HG03159 (cell line): ENCODE measurements around the gene SYNE1.

Experiments
- ATAC-seq: cut with Tn5 transposase; IDR thresholded peaks from one replicate; pipeline ENCODE4 v1.9.1; 2021; ENCODE audit warnings: mild to moderate bottlenecking, moderate library complexity; ENCODE audit not compliant: unreplicated experiment

Gene SYNE1

DNA sequence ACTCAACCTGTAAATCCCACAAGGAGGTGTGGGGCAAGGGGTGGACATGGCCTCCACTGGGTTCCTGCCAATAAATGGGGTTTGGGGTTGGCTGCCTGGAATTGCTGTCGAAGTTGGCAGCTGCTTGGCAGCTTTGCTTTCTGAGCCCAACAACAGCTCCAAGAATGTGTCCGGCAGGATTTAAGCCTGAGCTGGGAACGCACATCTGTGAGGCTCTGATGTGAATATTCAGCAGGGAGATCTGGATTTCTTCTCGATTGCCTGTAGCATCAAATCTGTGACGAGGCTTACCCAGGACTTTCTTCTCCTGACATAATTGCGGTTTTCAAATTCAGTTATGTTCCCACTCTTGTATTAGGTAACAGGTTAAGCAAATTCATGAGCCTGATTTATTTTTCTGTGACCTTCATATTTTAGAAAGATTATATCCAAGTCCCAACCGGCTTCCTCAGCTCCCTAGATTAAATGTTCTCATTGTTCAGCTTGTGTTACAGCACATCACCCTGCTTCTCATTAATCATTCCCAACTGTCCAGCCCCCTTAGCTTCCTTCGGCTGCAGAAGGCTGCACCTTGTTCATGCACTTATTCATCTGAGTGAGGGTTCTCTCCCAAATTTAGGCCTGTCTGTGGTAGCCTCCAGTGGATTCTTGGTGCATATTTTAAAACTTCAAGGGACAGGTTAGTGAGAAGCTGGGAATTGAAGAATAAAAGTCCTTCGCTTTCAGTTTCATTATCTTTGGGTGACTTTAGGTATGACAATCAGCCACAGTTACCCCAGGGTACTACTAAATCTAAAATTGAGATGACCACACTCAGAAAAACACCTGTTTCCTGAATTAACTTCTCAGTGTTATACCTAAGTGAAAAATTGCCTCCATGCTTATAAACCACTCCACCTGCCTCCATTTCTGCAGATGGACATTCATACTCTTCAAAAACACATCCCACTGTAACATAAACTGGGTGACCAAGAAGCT, 519.7 kb downstream of the SYNE1 start:
- peak; percentile 89 for ATAC-seq

DNA sequence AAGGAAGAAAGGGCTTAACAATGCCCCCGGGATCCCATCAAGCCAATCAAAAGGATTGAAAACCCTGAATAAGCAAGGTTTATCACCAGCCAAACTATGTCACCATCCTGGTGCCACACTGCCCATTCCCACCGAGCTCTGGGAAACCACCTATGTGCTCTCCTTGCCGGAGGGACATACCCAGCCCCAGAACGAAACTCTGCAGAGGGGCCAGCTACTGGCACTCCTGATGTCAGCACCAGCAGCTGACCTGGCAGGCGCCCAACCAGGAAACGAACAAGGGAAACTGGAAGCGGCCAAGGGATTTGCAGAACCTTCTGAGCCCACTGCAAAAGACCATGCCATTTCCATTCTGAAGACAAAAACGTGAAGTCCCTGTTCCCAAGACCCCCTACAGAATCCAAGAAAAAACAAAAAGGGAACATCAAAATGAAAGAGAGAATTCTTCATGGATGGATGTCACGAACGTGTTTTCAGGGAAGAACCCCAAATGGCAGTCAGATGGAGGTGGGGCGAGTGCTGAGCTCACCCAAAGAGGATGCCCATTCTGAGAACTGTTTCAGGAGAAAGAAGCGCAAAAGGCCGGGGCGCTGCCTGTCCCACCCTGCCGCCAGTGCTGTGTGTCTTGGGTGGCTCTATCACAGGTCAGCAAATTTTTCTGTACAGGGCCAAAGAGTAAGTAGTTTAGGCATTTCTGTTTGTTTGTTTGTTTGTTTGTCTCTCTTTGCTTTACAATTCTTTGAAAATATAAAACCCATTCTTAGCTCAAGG, 524.5 kb downstream of the SYNE1 start:
- ATAC-seq: no peak

DNA sequence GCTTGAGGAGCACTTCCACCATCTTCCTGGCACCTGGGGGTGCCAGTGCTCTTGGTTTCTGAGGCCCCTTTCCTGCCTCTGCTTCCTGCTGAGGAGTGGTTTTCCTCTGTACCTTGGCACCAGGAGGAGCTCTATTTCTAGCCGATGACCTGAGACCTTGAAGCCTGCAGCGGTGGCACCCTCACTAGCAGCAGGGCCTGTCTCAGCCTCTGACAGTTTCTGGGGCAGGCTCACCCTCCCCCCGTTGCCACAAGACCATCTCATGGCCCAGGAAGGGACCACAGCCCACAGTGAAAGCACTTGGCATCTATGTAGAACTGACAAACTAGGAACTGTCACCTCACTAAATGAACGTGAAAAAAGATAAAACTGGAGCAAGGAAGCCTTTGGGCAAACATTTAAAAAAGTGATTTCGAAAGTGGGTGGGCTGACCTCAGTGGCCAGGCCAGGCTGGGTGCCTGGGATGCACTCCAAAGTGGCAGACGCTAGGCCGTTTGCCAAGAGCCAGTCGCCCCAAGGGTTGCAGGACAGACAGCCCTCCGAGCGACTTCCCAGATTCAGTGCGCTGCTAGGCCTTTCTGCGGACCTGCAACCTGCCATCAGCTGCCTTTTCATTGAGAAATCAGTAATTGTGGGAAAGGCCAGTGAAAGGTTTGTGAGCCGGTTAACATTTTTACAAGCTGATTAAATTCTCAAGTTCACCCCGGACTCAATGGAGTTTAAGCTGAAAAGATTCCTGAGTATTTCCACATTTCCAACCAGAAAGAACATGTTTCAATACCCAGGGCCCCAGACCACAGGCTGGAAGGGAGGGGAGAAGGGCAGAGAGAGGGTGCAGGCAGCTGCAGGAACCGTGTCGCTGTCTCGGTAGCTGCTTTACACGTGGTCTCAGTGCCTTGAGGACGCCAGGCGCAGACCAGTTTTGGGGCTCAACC, 526.0 kb downstream of the SYNE1 start:
- no peak for ATAC-seq

GRCh38 chr6:152107973-152108372, 529.2 kb downstream of the SYNE1 start:
- ATAC-seq: no peak

GRCh38 chr6:152100183-152100618, 537.0 kb downstream of the SYNE1 start:
- ATAC-seq: no peak

DNA sequence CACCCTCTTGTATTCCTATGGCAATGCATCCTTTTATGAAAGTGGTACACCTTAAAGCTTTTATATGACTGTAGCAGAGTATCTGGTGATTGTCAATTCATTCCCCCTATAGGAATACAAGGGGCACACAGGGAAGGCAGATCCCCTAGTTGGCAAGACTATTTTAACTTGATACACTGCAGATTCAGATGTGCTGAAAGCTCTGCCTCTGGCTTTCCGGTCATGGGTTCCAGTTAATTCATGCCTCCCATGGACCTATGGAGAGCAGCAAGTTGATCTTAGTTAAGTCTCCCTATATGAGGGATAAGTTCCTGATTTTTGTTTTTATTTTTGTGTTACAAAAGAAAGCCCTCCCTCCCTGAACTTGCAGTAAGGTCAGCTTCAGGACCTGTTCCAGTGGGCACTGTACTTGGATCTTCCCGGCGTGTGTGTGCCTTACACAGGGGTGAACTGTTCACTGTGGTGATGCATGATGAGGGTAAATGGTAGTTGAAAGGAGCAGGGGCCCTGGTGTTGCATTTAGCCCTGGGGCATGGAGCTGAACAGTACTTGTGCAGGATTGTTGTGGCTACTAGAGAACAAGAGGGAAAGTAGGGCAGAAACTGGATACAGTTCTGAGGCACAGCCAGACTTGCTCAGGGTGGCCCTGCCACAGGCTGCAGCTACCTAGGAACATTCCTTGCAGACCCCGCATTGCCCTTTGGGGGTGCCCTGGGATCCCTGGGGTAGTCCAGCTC, 537.5 kb downstream of the SYNE1 start:
- no peak for ATAC-seq

GRCh38 chr6:152098683-152099082, 538.5 kb downstream of the SYNE1 start:
- ATAC-seq: no peak

DNA sequence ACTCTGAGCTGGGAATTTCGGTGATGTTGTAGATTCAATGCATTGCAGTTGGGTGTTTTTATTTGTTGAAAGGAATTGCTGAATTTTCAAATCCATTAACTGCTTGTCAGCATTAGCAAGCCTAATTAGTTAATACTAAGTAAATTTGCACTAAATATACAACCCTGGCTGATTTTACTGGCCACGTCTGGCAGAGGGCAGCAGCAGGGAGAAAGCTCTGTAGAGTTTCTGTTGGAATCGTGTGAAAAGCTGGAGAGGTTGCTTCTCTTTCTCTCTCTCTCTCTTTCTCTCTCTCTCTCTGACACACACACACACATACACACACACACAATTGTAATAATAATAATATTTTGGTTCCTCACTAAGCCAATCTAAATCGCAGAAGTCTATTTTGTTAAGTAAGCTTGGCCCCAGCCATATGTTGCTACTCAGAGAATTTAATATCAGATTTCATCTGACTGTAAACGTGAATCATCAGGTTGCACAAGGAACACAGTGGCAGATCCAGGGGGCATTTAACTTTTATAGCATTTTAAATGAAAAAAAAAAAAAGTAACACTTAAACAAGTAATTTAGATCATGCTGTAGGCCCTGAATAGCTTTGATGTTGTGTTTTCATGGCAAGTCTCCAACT, 540.2 kb downstream of the SYNE1 start:
- ATAC-seq: no peak

- ATAC-seq: no peak
These were observed 542.1 kb downstream of the SYNE1 start for GRCh38 chr6:152094992-152095592.

DNA sequence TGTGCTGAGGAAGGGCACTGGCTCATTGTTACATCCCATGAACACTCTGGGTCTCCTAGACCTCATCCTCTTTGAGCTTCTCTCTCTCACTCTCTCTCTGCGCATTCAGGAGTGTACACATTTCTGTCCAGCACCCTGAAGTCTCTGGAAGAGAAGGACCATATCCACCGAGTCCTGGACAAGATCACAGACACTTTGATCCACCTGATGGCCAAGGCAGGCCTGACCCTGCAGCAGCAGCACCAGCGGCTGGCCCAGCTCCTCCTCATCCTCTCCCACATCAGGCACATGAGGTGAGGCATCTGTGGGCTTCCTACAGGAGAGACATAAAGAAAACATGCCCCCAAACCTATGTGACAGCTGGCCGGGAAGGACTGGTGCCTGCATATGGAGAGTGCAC, 542.9 kb downstream of the SYNE1 start:
- no peak for ATAC-seq

- no peak for ATAC-seq
These were observed 543.5 kb downstream of the SYNE1 start for GRCh38 chr6:152093711-152094110.

DNA sequence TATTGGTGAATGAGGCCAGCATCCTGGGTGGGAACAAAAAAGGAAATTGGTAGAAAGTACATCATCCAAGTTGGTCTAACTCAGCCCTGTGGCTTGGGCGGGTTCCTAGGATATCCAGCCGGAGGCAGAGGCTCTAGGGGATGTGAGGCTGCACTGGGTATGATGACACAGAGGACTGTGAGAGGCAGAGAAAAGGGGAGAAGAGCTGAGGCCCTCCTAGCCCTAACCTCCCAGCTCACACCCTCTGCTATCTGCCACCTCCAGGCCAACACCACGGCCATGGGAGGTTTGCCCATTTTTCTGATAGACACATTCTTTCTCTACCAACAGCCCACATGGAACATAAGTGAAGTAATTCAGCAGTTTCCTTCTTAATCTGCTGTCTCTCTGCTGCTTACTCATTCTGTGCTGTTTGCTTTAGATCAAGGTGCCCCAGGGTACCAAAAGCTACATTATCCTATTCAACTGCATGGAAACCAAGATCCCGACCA, 545.3 kb downstream of the SYNE1 start:
- no peak for ATAC-seq

GRCh38 chr6:152091201-152091600, 546.0 kb downstream of the SYNE1 start:
- ATAC-seq: no peak

- no peak for ATAC-seq
These were observed 547.2 kb downstream of the SYNE1 start for GRCh38 chr6:152089992-152090391.

DNA sequence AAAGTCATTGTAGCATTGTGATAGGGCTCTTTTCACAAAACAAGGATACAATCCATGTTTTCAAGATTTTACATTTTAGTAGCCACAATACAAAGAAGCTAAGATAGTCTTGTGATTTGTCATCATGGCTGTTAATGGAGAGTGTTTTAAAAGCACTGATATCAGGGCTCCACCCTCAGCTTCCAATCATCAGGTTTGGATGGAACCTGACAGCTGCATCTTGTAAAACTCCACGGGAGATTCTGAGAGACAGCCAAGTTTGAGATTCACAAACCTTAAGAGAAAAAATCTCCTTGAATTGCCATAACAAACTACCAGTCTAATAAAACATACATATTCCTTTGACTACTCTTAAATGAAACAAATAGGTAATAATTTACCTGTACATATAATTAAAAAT, 549.5 kb downstream of the SYNE1 start:
- no peak for ATAC-seq

- no peak for ATAC-seq
These were observed 550.1 kb downstream of the SYNE1 start for GRCh38 chr6:152087096-152087495.

DNA sequence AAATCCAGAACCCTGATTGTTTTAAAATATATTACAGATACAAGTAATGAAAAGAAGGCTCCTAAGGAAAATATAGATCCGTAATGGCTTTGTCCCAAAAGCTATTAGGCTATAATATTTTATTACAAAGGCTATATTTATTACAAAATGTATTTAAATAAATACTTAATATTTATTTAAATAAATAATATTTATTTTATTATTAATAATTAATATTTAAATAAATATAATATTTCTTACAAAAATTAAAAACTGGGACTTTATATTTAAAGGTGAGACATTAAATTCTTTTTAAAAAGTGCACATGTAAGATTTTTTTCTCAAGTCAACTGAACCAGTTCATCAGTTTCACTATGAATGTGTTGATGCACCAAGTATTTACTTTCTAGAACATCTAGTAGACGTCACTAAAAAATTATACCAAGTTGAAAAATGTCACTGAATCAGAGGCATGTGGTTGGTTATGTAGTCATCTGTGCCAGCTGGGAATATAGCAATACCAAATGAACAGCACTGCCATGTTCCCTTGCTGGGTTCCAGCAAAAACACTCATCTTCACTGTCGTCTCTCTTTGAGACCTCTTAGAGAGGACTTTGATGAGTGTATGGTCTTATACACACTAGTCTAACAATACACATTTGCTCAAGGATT, 550.8 kb downstream of the SYNE1 start:
- ATAC-seq: no peak

- no peak for ATAC-seq
These were observed 551.7 kb downstream of the SYNE1 start for GRCh38 chr6:152085451-152085921.
